K562 (cell line): ENCODE data around the gene HINT2. TPM values are rescaled to one million over a fixed set of nuclear protein-coding genes. Genes with fewer than 3 reads are reported as not detected.

Source experiments
- ATAC-seq: fragments of 200-7000 bp; cut with Tn5 transposase; 3 replicates; pipeline ENCODE4 v1.9.1; 2020; ENCODE audit warnings: moderate library complexity
- BruUV-seq: library from RNA; stranded (reverse); fragments of 400-500 nt; replicated peaks from 2 replicates; lab custom pipeline; 2021; lab: Mats Ljungman, UMichigan
- CTCF ChIA-PET: fragments of 300-600 bp; formaldehyde crosslinking; extraction: SDS; loops from one replicate; lab custom pipeline; 2021; ENCODE audit warnings: low intra/inter-chr PET ratio; lab: Yijun Ruan, JAX
- POLR2A ChIA-PET: fragments of 300-600, 350-650 bp; sonication (Branson Sonifier 250); formaldehyde crosslinking; extraction: SDS; loops from one replicate; lab custom pipeline; 2021; ENCODE audit warnings: antibody characterized with exemption, inconsistent platforms; lab: Yijun Ruan, JAX
- DNase-seq, 4 experiments: peaks; one replicate each; pipeline versions ENCODE4 v3.0.0 to v3.0.0-alpha.2; 2011 to 2018; ENCODE audit warnings: low spot score in 3 of 4, mixed read lengths in 3 of 4; ENCODE audit errors: extremely low read depth in 1 of 4
- FAIRE-seq: peaks from 2 replicates; lab custom pipeline; 2011; peaks lifted over from hg19 to GRCh38; lab: Jason Lieb, UNC
- H2AFZ ChIP-seq: 2 replicates; pipeline ENCODE4 v1.6.0; 2011; ENCODE audit warnings: low read depth, low read length, control low read depth, inconsistent platforms
- H3K27ac ChIP-seq: fragments of 200-600 bp; 3 replicates; pipeline ENCODE4 v1.8.0; 2011; ENCODE audit warnings: low read depth, mild to moderate bottlenecking, control low read depth, inconsistent platforms, low read length, moderate library complexity, mixed read lengths; ENCODE audit errors: extremely low read depth
- H3K27me3 ChIP-seq, 2 experiments: fragments of 300-600 bp in 1 of 2; 2 replicates in 1 of 2; 3 replicates in 1 of 2; pipeline versions ENCODE4 v1.6.0 to v1.8.0; 2011; ENCODE audit warnings: inconsistent platforms in 2 of 2, low read length in 2 of 2, mild to moderate bottlenecking in 1 of 2, mixed read lengths in 1 of 2, moderate library complexity in 1 of 2; ENCODE audit not compliant: control insufficient read depth in 2 of 2, insufficient read depth in 2 of 2
- H3K36me3 ChIP-seq: fragments of 300-600 bp; 3 replicates; pipeline ENCODE4 v1.8.0; 2011; ENCODE audit warnings: mild to moderate bottlenecking, low read length, inconsistent platforms; ENCODE audit not compliant: control insufficient read depth, insufficient read depth
- H3K4me1 ChIP-seq, 2 experiments: fragments of 200-600 bp in 1 of 2; replicated peaks in 1 of 2; 2 replicates in 1 of 2; 3 replicates in 1 of 2; pipeline versions ENCODE4 v1.5.1 to v1.8.0; 2011; ENCODE audit warnings: inconsistent platforms in 2 of 2, low read length in 2 of 2, mild to moderate bottlenecking in 1 of 2, mixed read lengths in 1 of 2, moderate library complexity in 1 of 2; ENCODE audit not compliant: control insufficient read depth in 2 of 2, insufficient read depth in 2 of 2
- H3K4me2 ChIP-seq: 2 replicates; pipeline ENCODE4 v1.6.1; 2011; ENCODE audit warnings: low read length, control low read depth, inconsistent platforms, mixed read lengths; ENCODE audit not compliant: insufficient read depth
- H3K4me3 ChIP-seq: fragments of 200-600 bp; sonication (generic), shearing (Covaris generic); 2 replicates; pipeline ENCODE4 v1.5.1; 2016; ENCODE audit warnings: control low read depth, inconsistent platforms
- H3K79me2 ChIP-seq: fragments of 200-600 bp; 3 replicates; pipeline ENCODE4 v1.8.0; 2011; ENCODE audit warnings: low read length, inconsistent platforms; ENCODE audit not compliant: control insufficient read depth, insufficient read depth
- H3K9ac ChIP-seq, 2 experiments: 2 replicates each; pipeline versions ENCODE4 v1.6.0 to v1.6.1; 2011; ENCODE audit warnings: low read depth in 2 of 2, low read length in 2 of 2, control low read depth in 1 of 2, inconsistent platforms in 1 of 2, mild to moderate bottlenecking in 1 of 2, mixed read lengths in 1 of 2; ENCODE audit not compliant: insufficient read depth in 1 of 2
- H3K9me1 ChIP-seq: one replicate; pipeline ENCODE4 v1.6.0; 2011; ENCODE audit warnings: inconsistent platforms, mild to moderate bottlenecking, low read length, moderate library complexity; ENCODE audit not compliant: control insufficient read depth, insufficient read depth
- H3K9me3 ChIP-seq: replicated peaks from 2 replicates; pipeline ENCODE4 v1.5.1; 2011; ENCODE audit warnings: low read depth, low read length, inconsistent platforms; ENCODE audit not compliant: control insufficient read depth, insufficient read depth
- H4K20me1 ChIP-seq: replicated peaks from 2 replicates; pipeline ENCODE4 v1.6.1; 2011; ENCODE audit warnings: low read length, inconsistent platforms, mixed read lengths; ENCODE audit not compliant: control insufficient read depth, insufficient read depth
- ARID2 ChIP-seq: fragments of 450-650 bp; IDR thresholded peaks from 2 replicates; pipeline ENCODE4 v1.6.1; 2017; ENCODE audit warnings: antibody characterized with exemption, mild to moderate bottlenecking
- ARID3B ChIP-seq: fragments of 250-450 bp; sonication (Bioruptor Pico); IDR thresholded peaks from 2 replicates; pipeline ENCODE4 v1.4.0; 2020; ENCODE audit warnings: borderline replicate concordance
- CCAR2 ChIP-seq: fragments of 200-400 bp; formaldehyde crosslinking; IDR thresholded peaks from 2 replicates; pipeline ENCODE4 v1.6.1; 2017; ENCODE audit warnings: mild to moderate bottlenecking, low read depth, low read length
- CEBPB ChIP-seq: fragments of 450-650 bp; IDR thresholded peaks from 2 replicates; pipeline ENCODE4 v1.6.1; 2016; ENCODE audit warnings: missing genetic modification characterization, missing compliant biosample characterization
- E2F4 ChIP-seq: sonication (generic); formaldehyde crosslinking; IDR thresholded peaks from 2 replicates; pipeline ENCODE4 v1.8.0; 2022; ENCODE audit warnings: mild to moderate bottlenecking, low read depth, missing genetic modification reagents
- HMGXB4 ChIP-seq: sonication (generic); formaldehyde crosslinking; IDR thresholded peaks from 2 replicates; pipeline ENCODE4 v1.8.1; 2023; ENCODE audit warnings: mild to moderate bottlenecking, missing genetic modification reagents
- LARP7 ChIP-seq: fragments of 450-650 bp; IDR thresholded peaks from 2 replicates; pipeline ENCODE4 v1.6.1; 2016
- PATZ1 ChIP-seq: fragments of 250-450 bp; sonication (Bioruptor Pico); IDR thresholded peaks from 2 replicates; pipeline ENCODE4 v1.5.0; 2020; ENCODE audit warnings: mild to moderate bottlenecking, borderline replicate concordance
- RBFOX2 ChIP-seq: fragments of 200-400 bp; formaldehyde crosslinking; IDR thresholded peaks from 2 replicates; pipeline ENCODE4 v1.6.1; 2017; ENCODE audit warnings: low read depth, mild to moderate bottlenecking, low read length, moderate library complexity
- SMARCE1 ChIP-seq: fragments of 450-650 bp; IDR thresholded peaks from 2 replicates; pipeline ENCODE4 v1.7.1; 2016; ENCODE audit warnings: mild to moderate bottlenecking
- TFAP4 ChIP-seq: sonication (generic); formaldehyde crosslinking; IDR thresholded peaks from 2 replicates; pipeline ENCODE4 v1.8.0; 2022; ENCODE audit warnings: missing genetic modification reagents, mild to moderate bottlenecking, moderate library complexity, borderline replicate concordance
- U2AF1 ChIP-seq: fragments of 200-400 bp; formaldehyde crosslinking; optimal IDR thresholded peaks from 2 replicates; pipeline ENCODE3; 2017; ENCODE audit warnings: mild to moderate bottlenecking, low read depth, low read length, moderate library complexity
- ZNF184 ChIP-seq: sonication (generic); formaldehyde crosslinking; IDR thresholded peaks from 2 replicates; pipeline ENCODE4 v1.5.0; 2020; ENCODE audit warnings: missing genetic modification reagents
- ZSCAN32 ChIP-seq: fragments of 450-650 bp; formaldehyde crosslinking; IDR thresholded peaks from 2 replicates; pipeline ENCODE4 v1.4.0; 2020; ENCODE audit warnings: mild to moderate bottlenecking, moderate library complexity
- in situ Hi-C: fragments of 300-500 bp; cut with MboI; formaldehyde crosslinking; loops from 4 replicates; pipeline ENCODE4 v1.15.0; 2018; ENCODE audit warnings: inconsistent platforms, mixed read lengths
- intact Hi-C: fragments of 100-400 bp; cut with micrococcal nuclease; formaldehyde crosslinking; loops from 2 replicates; pipeline ENCODE4 v1.14.2; 2022
- polyA plus RNA-seq, 8 experiments: library from polyadenylated mRNA; depleted of rRNA in 4 of 8; stranded (reverse) in 5 of 8; unstranded in 3 of 8; fragments of >200 nt; fragmentation: Nextera tagmentation in 2 of 8; fragmentation: Illumina TruSeq in 1 of 8; extraction: Ambion mirVana in 2 of 8; extraction: Trizol in 1 of 8; gene quantifications; 2 replicates each; pipeline versions ENCODE4 v1.2.1 to v1.2.3, GENCODE V29; 2011 to 2014; ENCODE audit warnings: inconsistent platforms in 1 of 8, missing spikeins in 1 of 8
- total RNA-seq, 7 experiments: library from RNA; depleted of rRNA in 6 of 7; stranded (reverse); fragments of >200 nt in 6 of 7; fragmentation: Illumina TruSeq in 2 of 7; extraction: Trizol in 2 of 7; gene quantifications; 2 replicates each; pipeline versions ENCODE4 v1.2.1 to v1.2.3, GENCODE V29; 2011 to 2021; ENCODE audit warnings: low replicate concordance in 1 of 7

The HINT2 gene
- total and polyA plus RNA-seq, 9 of the 15 experiments (the other 6 are each of a cell fraction or from before 2014, with no cell fraction given) = 5.6 to 44.1 (median 27.9) TPM

- Histone ChIP-seq H3K9me1 (no peaks in the 10 kb centered on the region), H3K9ac (no peak overlapping the region; a peak in 1 of 4 replicates), H3K36me3 (peaks cover 6% of the 10 kb centered on the region; the same call in 2 of the 3 replicates), H3K79me2 (no peaks in the 10 kb centered on the region), H4K20me1 (no peaks in the 10 kb centered on the region), H3K4me3 (no peak overlapping the region), H3K4me1 (peaks cover 15 to 21% of the 10 kb centered on the region in 2 experiments; a peak in 4 of 5 replicates), H3K4me2 (no peak overlapping the region), H3K9me3 (no peaks in the 10 kb centered on the region), H3K27me3 (no peaks in the 10 kb centered on the region), H2AFZ (no peak overlapping the region), H3K27ac (no peak overlapping the region)
- CTCF ChIA-PET = no interaction called here
- POLR2A ChIA-PET = interaction anchor here (1.3 kb wide), 1 partner anchor 18 kb away, joined by 3 read pairs; no protein-coding TSS in a partner anchor
- FAIRE-seq (no peak), DNase-seq (no peak), ATAC-seq (no peak)
- intact Hi-C loops = no loop called here
- in situ Hi-C loops = loop anchor here (10.0 kb wide), 1 partner anchor 89 kb away; no protein-coding TSS in a partner anchor
- no TSS peak for BruUV-seq
- TF ChIP-seq SMARCE1 = no peak
- TF ChIP-seq ZSCAN32 (CRISPR knock-in tag) = no peak
- TF ChIP-seq LARP7 = no peak
- TF ChIP-seq PATZ1 (CRISPR knock-in tag) = no peak
- TF ChIP-seq E2F4 (CRISPR knock-in tag) = no peak
- no peak for TF ChIP-seq ZNF184 (CRISPR knock-in tag)
- TF ChIP-seq ARID2 = no peak
- TF ChIP-seq ARID3B (CRISPR knock-in tag) = no peak
- no peak for TF ChIP-seq RBFOX2
- TF ChIP-seq TFAP4 (CRISPR knock-in tag) = no peak
- TF ChIP-seq HMGXB4 (CRISPR knock-in tag) = no peak
- no peak for TF ChIP-seq CCAR2
- TF ChIP-seq U2AF1 = no peak
- TF ChIP-seq CEBPB (tag) = no peak
Measured at GRCh38 chr9:35795695-35796094, 19.1 kb downstream of the HINT2 start.
